GM21526 (cell line): Measurements from ENCODE around the gene HIGD2B.
"Not testable (repeated sequence)": the region's sequence is repeated elsewhere in the genome, so short reads cannot be mapped to it uniquely, and the experiment has no call there.

ENCODE experiments used
- ATAC-seq: cut with Tn5 transposase; IDR thresholded peaks from one replicate; pipeline ENCODE4 v1.9.1; 2021; ENCODE audit warnings: moderate library complexity; ENCODE audit not compliant: unreplicated experiment, low FRiP score

HIGD2B gene

GRCh38 chr15:72685925-72686794, at the start of gene HIGD2B, which contains the start of gene BBS4:
Gene HIGD2B (minus strand): TSS chr15:72686182. CDS start chr15:72676374, 9,808 bp downstream.
Gene BBS4 (plus strand): TSS chr15:72686207. CDS start chr15:72686228, 21 bp downstream.
- ATAC-seq = peak; percentile 93

- ATAC-seq = no peak
These were observed 49.1 kb upstream of the HIGD2B start for GRCh38 chr15:72735111-72735510.

GRCh38 chr15:72733941-72734738, 48.2 kb upstream of the HIGD2B start:
- no peak for ATAC-seq

GRCh38 chr15:72732516-72732915, 46.5 kb upstream of the HIGD2B start:
- ATAC-seq = no peak

GRCh38 chr15:72732086-72732485, 46.1 kb upstream of the HIGD2B start:
- ATAC-seq = no peak

- no peak for ATAC-seq
These were observed 42.8 kb upstream of the HIGD2B start for GRCh38 chr15:72728821-72729220.

- ATAC-seq = not testable (repeated sequence)
These were observed 42.3 kb upstream of the HIGD2B start for GRCh38 chr15:72728249-72728648.

GRCh38 chr15:72727154-72727553, 41.2 kb upstream of the HIGD2B start:
- no peak for ATAC-seq

GRCh38 chr15:72725851-72726250, 39.9 kb upstream of the HIGD2B start:
- not testable (repeated sequence) for ATAC-seq

GRCh38 chr15:72725446-72725845, 39.5 kb upstream of the HIGD2B start:
- no peak for ATAC-seq

- no peak for ATAC-seq
These were observed 38.0 kb upstream of the HIGD2B start for GRCh38 chr15:72724028-72724427.

- no peak for ATAC-seq
These were observed 36.2 kb upstream of the HIGD2B start for GRCh38 chr15:72722071-72722696.

- not testable (repeated sequence) for ATAC-seq
These were observed 22.7 kb upstream of the HIGD2B start for GRCh38 chr15:72708551-72709303.

- ATAC-seq = no peak
These were observed 20.3 kb upstream of the HIGD2B start for GRCh38 chr15:72706266-72706665.

- no peak for ATAC-seq
These were observed 14.1 kb upstream of the HIGD2B start for GRCh38 chr15:72700076-72700475.

- ATAC-seq = no peak
These were observed 13.0 kb upstream of the HIGD2B start for GRCh38 chr15:72698938-72699337.

- no peak for ATAC-seq
These were observed 5.0 kb upstream of the HIGD2B start for GRCh38 chr15:72690938-72691337.

- no peak for ATAC-seq
These were observed 2.7 kb upstream of the HIGD2B start for GRCh38 chr15:72688697-72689096.

GRCh38 chr15:72685301-72685924, 569 bp downstream of the HIGD2B start:
- ATAC-seq = no peak

- ATAC-seq = no peak
These were observed 3.2 kb downstream of the HIGD2B start for GRCh38 chr15:72682772-72683171.
